DOHH2 (cell line): ENCODE measurements around the gene CDCA3.

Experiments
- EZH2phosphoT487 ChIP-seq: fragments of 200-600 bp; sonication (generic); IDR thresholded peaks from 2 replicates; pipeline ENCODE4 v1.6.1; 2017; ENCODE audit warnings: borderline replicate concordance, mild to moderate bottlenecking, antibody characterized with exemption, low read length, moderate library complexity, mixed read lengths
- TF ChIP-seq, protein P1 (sequence below): fragments of 200-600 bp; sonication (generic); IDR thresholded peaks from one replicate; pipeline ENCODE4 v1.5.1; 2014; ENCODE audit warnings: antibody characterized with exemption, mild to moderate bottlenecking, low read depth, low read length; ENCODE audit not compliant: poor library complexity, severe bottlenecking

DNA sequence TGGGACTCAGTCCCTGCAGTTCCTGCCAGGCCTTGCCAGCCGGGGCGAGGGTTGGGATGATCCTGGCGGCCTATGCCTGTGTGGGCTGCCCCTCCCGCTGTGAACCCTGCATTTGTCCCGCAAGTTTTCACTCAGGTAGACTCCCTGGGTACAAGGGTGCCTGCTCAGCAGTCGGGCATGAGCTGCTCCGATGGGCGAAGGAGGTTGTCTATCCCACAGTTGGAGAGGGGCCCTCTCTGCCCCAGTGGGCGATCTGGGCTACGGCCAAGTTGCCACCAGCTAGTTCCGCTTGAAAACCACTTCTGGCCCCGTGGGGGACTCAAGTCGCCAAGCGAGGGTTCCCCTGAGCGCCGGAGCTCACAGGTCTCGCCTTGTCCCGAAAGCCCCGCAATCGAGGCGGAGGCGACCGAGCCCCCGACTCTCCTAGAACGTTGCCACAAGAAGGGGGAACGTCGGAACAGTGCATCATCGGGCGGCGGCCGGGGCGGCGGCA is 15.9 kb upstream of the CDCA3 start:
- TF ChIP-seq, protein P1, sequence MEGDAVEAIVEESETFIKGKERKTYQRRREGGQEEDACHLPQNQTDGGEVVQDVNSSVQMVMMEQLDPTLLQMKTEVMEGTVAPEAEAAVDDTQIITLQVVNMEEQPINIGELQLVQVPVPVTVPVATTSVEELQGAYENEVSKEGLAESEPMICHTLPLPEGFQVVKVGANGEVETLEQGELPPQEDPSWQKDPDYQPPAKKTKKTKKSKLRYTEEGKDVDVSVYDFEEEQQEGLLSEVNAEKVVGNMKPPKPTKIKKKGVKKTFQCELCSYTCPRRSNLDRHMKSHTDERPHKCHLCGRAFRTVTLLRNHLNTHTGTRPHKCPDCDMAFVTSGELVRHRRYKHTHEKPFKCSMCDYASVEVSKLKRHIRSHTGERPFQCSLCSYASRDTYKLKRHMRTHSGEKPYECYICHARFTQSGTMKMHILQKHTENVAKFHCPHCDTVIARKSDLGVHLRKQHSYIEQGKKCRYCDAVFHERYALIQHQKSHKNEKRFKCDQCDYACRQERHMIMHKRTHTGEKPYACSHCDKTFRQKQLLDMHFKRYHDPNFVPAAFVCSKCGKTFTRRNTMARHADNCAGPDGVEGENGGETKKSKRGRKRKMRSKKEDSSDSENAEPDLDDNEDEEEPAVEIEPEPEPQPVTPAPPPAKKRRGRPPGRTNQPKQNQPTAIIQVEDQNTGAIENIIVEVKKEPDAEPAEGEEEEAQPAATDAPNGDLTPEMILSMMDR = no peak
- no peak for TF ChIP-seq EZH2phosphoT487
